Esophagus (tissue), 2 donors: Measurements from ENCODE around the gene ATOH8. TPM values are rescaled to one million over a fixed set of nuclear protein-coding genes. Genes with fewer than 3 reads are reported as not detected.

Source experiments
- H3K27ac ChIP-seq, 2 donors: one replicate each; pipeline ENCODE4 v1.5.1; 2013; ENCODE audit warnings: low read depth in 2 of 2, mild to moderate bottlenecking in 2 of 2, inconsistent platforms in 1 of 2, low read length in 1 of 2, moderate library complexity in 1 of 2
- H3K27me3 ChIP-seq, 2 donors: one replicate each; pipeline ENCODE4 v1.6.1; 2013; ENCODE audit warnings: low read length in 2 of 2, control low read depth in 1 of 2, mild to moderate bottlenecking in 1 of 2; ENCODE audit not compliant: insufficient read depth in 2 of 2, control insufficient read depth in 1 of 2
- H3K36me3 ChIP-seq, 2 donors: one replicate each; pipeline ENCODE4 v1.6.1; 2013; ENCODE audit warnings: low read length in 1 of 2; ENCODE audit not compliant: control insufficient read depth in 2 of 2, insufficient read depth in 2 of 2
- H3K4me1 ChIP-seq, 2 donors: one replicate each; pipeline ENCODE4 v1.6.1; 2013; ENCODE audit warnings: low read length in 1 of 2; ENCODE audit not compliant: control insufficient read depth in 2 of 2, insufficient read depth in 2 of 2
- H3K4me3 ChIP-seq, 2 donors: one replicate each; pipeline ENCODE4 v1.5.1; 2013; ENCODE audit warnings: low read length in 2 of 2, mild to moderate bottlenecking in 2 of 2, low read depth in 1 of 2, moderate library complexity in 1 of 2
- H3K9me3 ChIP-seq, 2 donors: one replicate each; pipeline ENCODE4 v1.6.1; 2013; ENCODE audit warnings: mild to moderate bottlenecking in 2 of 2, low read depth in 1 of 2, low read length in 1 of 2, moderate library complexity in 1 of 2; ENCODE audit not compliant: control insufficient read depth in 2 of 2, insufficient read depth in 1 of 2
- WGBS, 2 donors: extraction: QIAGEN DNeasy Blood & Tissue Kit; methylation state at CpG; one replicate each; pipeline ENCODE4 v1.1.7; 2013; 5-methylcytosine and 5-hydroxymethylcytosine counted together
- polyA plus RNA-seq, 2 donors: library from polyadenylated mRNA; stranded (reverse); fragments of 200-250 nt; gene quantifications; one replicate each; pipeline ENCODE4 v1.2.3, GENCODE V29; 2013
- donor health status: healthy with polysubstance abuse.
- donor health status: Bipolar disorder and iron deficiency.

The ATOH8 gene
- polyA plus RNA-seq, 2 donors = 3.0 to 5.9 TPM

GRCh38 chr2:85802354-85803103 is 48.7 kb downstream of the ATOH8 start:
- Histone ChIP-seq H3K27ac (no peak overlapping the region), H3K27me3 (no peaks in the 10 kb centered on the region), H3K4me1 (peaks cover 0 to 2% of the 10 kb centered on the region in 2 donors), H3K4me3 (no peak overlapping the region), H3K36me3 (no peaks in the 10 kb centered on the region), H3K9me3 (peaks cover 0 to 6% of the 10 kb centered on the region in 2 donors)
- WGBS, 2 donors = 80 to 82% methylated on average over 9 of the region's 9 CpGs

GRCh38 chr2:85803704-85804425 is 50.1 kb downstream of the ATOH8 start:
- Histone ChIP-seq H3K9me3 (peaks cover 0 to 6% of the 10 kb centered on the region in 2 donors), H3K4me3 (no peak overlapping the region), H3K4me1 (peaks cover 0 to 2% of the 10 kb centered on the region in 2 donors), H3K27me3 (no peaks in the 10 kb centered on the region), H3K27ac (no peak overlapping the region), H3K36me3 (no peaks in the 10 kb centered on the region)
- WGBS, 2 donors = 75 to 83% methylated on average over 10 of the region's 10 CpGs

GRCh38 chr2:85804583-85804982 is 50.8 kb downstream of the ATOH8 start:
- no peaks in the 10 kb centered on the region for H3K4me1 ChIP-seq
- H3K27me3 ChIP-seq = no peaks in the 10 kb centered on the region
- H3K9me3 ChIP-seq = peaks cover 0 to 6% of the 10 kb centered on the region in 2 donors
- H3K27ac ChIP-seq = no peak overlapping the region
- no peak overlapping the region for H3K4me3 ChIP-seq
- H3K36me3 ChIP-seq = no peaks in the 10 kb centered on the region
- 0 to 3% methylated on average over 1 of the region's 1 CpG for WGBS, 2 donors

GRCh38 chr2:85806358-85807118 is 52.7 kb downstream of the ATOH8 start:
- H3K36me3 ChIP-seq = no peaks in the 10 kb centered on the region
- peaks cover 4 to 5% of the 10 kb centered on the region in 2 donors for H3K4me1 ChIP-seq
- no peaks in the 10 kb centered on the region for H3K27me3 ChIP-seq
- peaks cover 0 to 3% of the 10 kb centered on the region in 2 donors for H3K9me3 ChIP-seq
- no peak overlapping the region for H3K27ac ChIP-seq
- 86 to 91% methylated on average over 4 of the region's 4 CpGs for WGBS, 2 donors
- no peak overlapping the region for H3K4me3 ChIP-seq

GRCh38 chr2:85807756-85808155 is 54.0 kb downstream of the ATOH8 start:
- H3K4me3 ChIP-seq = no peak overlapping the region
- H3K27me3 ChIP-seq = no peaks in the 10 kb centered on the region
- H3K36me3 ChIP-seq = no peaks in the 10 kb centered on the region
- H3K4me1 ChIP-seq = peaks cover 5 to 6% of the 10 kb centered on the region in 2 donors
- H3K9me3 ChIP-seq = no peaks in the 10 kb centered on the region
- H3K27ac ChIP-seq = no peak overlapping the region
- WGBS, 2 donors = 93% methylated on average over 3 of the region's 3 CpGs

GRCh38 chr2:85810371-85811179 is 56.8 kb downstream of the ATOH8 start:
- no peaks in the 10 kb centered on the region for H3K9me3 ChIP-seq
- peaks cover 5 to 6% of the 10 kb centered on the region in 2 donors for H3K4me1 ChIP-seq
- H3K4me3 ChIP-seq = no peak overlapping the region
- H3K27me3 ChIP-seq = no peaks in the 10 kb centered on the region
- WGBS, 2 donors = 78 to 91% methylated on average over 13 to 16 of the region's 16 CpGs
- H3K36me3 ChIP-seq = no peaks in the 10 kb centered on the region
- no peak overlapping the region for H3K27ac ChIP-seq

GRCh38 chr2:85811180-85812093 is 57.6 kb downstream of the ATOH8 start:
- H3K9me3 ChIP-seq = no peaks in the 10 kb centered on the region
- 26 to 45% methylated on average over 38 to 41 of the region's 41 CpGs for WGBS, 2 donors
- no peaks in the 10 kb centered on the region for H3K27me3 ChIP-seq
- H3K4me3 ChIP-seq = no peak overlapping the region
- no peaks in the 10 kb centered on the region for H3K36me3 ChIP-seq
- H3K4me1 ChIP-seq = peaks cover 5 to 6% of the 10 kb centered on the region in 2 donors
- peak overlapping the region in 1 of 2 donors; percentile 52 for H3K27ac ChIP-seq

- Histone ChIP-seq H3K36me3 (no peaks in the 10 kb centered on the region), H3K9me3 (no peaks in the 10 kb centered on the region), H3K4me3 (no peak overlapping the region), H3K4me1 (peaks cover 5 to 6% of the 10 kb centered on the region in 2 donors), H3K27ac (no peak overlapping the region), H3K27me3 (no peaks in the 10 kb centered on the region)
- WGBS, 2 donors = 85 to 87% methylated on average over 10 of the region's 10 CpGs
Observed at GRCh38 chr2:85812094-85812735, 58.4 kb downstream of the ATOH8 start.
